Neuronal stem cell (in vitro differentiated cells): ENCODE data around the gene TTC39C.
A peak's percentile ranks its signal among the peaks of the same experiment; 100 is the strongest.

Experiments
- DNase-seq: peaks from one replicate; pipeline ENCODE4 v3.0.0-alpha.2; 2013; ENCODE audit warnings: low spot score
- H2AFZ ChIP-seq: one replicate; pipeline ENCODE4 v1.6.1; 2013; ENCODE audit warnings: mild to moderate bottlenecking, low read length, inconsistent platforms
- H2AK5ac ChIP-seq: 2 replicates; pipeline ENCODE4 v1.6.1; 2013; ENCODE audit warnings: low read depth, mild to moderate bottlenecking, inconsistent platforms, low read length, moderate library complexity, mixed read lengths
- H2BK120ac ChIP-seq: 2 replicates; pipeline ENCODE4 v1.6.1; 2013; ENCODE audit warnings: low read depth, mild to moderate bottlenecking, inconsistent platforms, low read length, moderate library complexity, mixed read lengths
- H2BK12ac ChIP-seq: one replicate; pipeline ENCODE4 v1.6.1; 2013; ENCODE audit warnings: low read length, inconsistent platforms
- H2BK15ac ChIP-seq: 2 replicates; pipeline ENCODE4 v1.6.1; 2013; ENCODE audit warnings: mild to moderate bottlenecking, low read length, inconsistent platforms, mixed read lengths
- H2BK5ac ChIP-seq: one replicate; pipeline ENCODE4 v1.6.1; 2013; ENCODE audit warnings: inconsistent platforms, mild to moderate bottlenecking, low read length, moderate library complexity
- H3K14ac ChIP-seq: one replicate; pipeline ENCODE4 v1.6.1; 2013; ENCODE audit warnings: low read length, inconsistent platforms
- H3K18ac ChIP-seq: 2 replicates; pipeline ENCODE4 v1.6.1; 2013; ENCODE audit warnings: low read length, inconsistent platforms
- H3K23ac ChIP-seq: 2 replicates; pipeline ENCODE4 v1.6.1; 2013; ENCODE audit warnings: low read depth, mild to moderate bottlenecking, mixed read lengths, low read length, inconsistent platforms; ENCODE audit not compliant: poor library complexity
- H3K27ac ChIP-seq: replicated peaks from 3 replicates; pipeline ENCODE4 v1.5.1; 2013; ENCODE audit warnings: low read length, inconsistent platforms
- H3K27me3 ChIP-seq, 3 experiments: 2 replicates each; pipeline ENCODE4 v1.6.1; 2013; ENCODE audit warnings: low read length in 3 of 3, mild to moderate bottlenecking in 2 of 3, inconsistent platforms in 1 of 3, low read depth in 1 of 3, mixed read lengths in 1 of 3, moderate library complexity in 1 of 3; ENCODE audit not compliant: control insufficient read depth in 3 of 3, insufficient read depth in 3 of 3
- H3K36me3 ChIP-seq, 2 donors: replicated peaks in 1 of 2; 2 replicates each; pipeline ENCODE4 v1.6.1; 2013; ENCODE audit warnings: low read length in 2 of 2; ENCODE audit not compliant: control insufficient read depth in 2 of 2, insufficient read depth in 2 of 2
- H3K4ac ChIP-seq: 2 replicates; pipeline ENCODE4 v1.6.1; 2013; ENCODE audit warnings: inconsistent platforms, mild to moderate bottlenecking, low read length, moderate library complexity
- H3K4me1 ChIP-seq, 2 donors: 1 replicate in 1 of 2; 2 replicates in 1 of 2; pipeline ENCODE4 v1.6.1; 2013; ENCODE audit warnings: low read length in 2 of 2, low read depth in 1 of 2; ENCODE audit not compliant: control insufficient read depth in 2 of 2, insufficient read depth in 1 of 2
- H3K4me2 ChIP-seq: one replicate; pipeline ENCODE4 v1.6.1; 2013; ENCODE audit warnings: mild to moderate bottlenecking, low read length, inconsistent platforms; ENCODE audit not compliant: insufficient read depth, poor library complexity, severe bottlenecking
- H3K4me3 ChIP-seq, 2 donors: 2 replicates each; pipeline ENCODE4 v1.5.1; 2013; ENCODE audit warnings: low read length in 2 of 2, mild to moderate bottlenecking in 2 of 2, inconsistent platforms in 1 of 2, moderate library complexity in 1 of 2
- H3K79me1 ChIP-seq: one replicate; pipeline ENCODE4 v1.6.1; 2013; ENCODE audit warnings: low read depth, mild to moderate bottlenecking, inconsistent platforms, low read length, moderate library complexity
- H3K9ac ChIP-seq: one replicate; pipeline ENCODE4 v1.6.1; 2013; ENCODE audit warnings: mild to moderate bottlenecking, low read depth, low read length, inconsistent platforms; ENCODE audit not compliant: poor library complexity
- H3K9me3 ChIP-seq, 2 donors: replicated peaks in 1 of 2; 2 replicates each; pipeline versions ENCODE3 to v1.6.1; 2013; ENCODE audit warnings: low read length in 2 of 2, mild to moderate bottlenecking in 2 of 2, inconsistent platforms in 1 of 2, low read depth in 1 of 2, mixed read lengths in 1 of 2, moderate library complexity in 1 of 2; ENCODE audit not compliant: control insufficient read depth in 2 of 2, insufficient read depth in 1 of 2
- H4K8ac ChIP-seq: one replicate; pipeline ENCODE4 v1.6.1; 2013; ENCODE audit warnings: low read depth, mild to moderate bottlenecking, inconsistent platforms, low read length, moderate library complexity
- H4K91ac ChIP-seq: one replicate; pipeline ENCODE4 v1.6.1; 2013; ENCODE audit warnings: low read length, low read depth, mild to moderate bottlenecking, inconsistent platforms; ENCODE audit not compliant: poor library complexity
- WGBS, 2 donors: extraction: QIAGEN DNeasy Blood & Tissue Kit; methylation state at CpG; one replicate each; pipeline ENCODE4 v1.1.7; 2013; ENCODE audit warnings: missing lambda C conversion rate in 2 of 2, mixed read lengths in 1 of 2; ENCODE audit not compliant: insufficient read length in 2 of 2, insufficient replicate concordance in 1 of 2; ENCODE audit errors: extremely low coverage in 2 of 2; 5-methylcytosine and 5-hydroxymethylcytosine counted together

TTC39C gene

DNA sequence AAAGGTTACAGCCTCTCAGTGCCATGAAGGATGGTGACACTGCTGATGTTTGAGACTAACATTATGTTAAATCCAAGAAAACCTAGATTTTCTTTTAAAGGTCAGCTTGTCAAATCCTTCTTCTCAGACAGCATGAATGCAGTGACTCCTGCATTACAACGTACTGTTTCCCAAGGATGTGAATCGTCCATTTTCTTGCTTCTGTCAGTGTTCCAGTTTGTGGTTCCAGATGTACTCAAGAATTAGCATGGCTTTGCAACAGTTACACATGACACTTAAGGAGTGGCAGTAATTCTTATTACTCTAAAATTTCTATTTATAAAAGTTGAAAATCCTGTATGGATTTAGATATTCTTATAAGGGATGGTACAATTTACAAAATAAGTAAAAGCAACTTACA, 1.5 kb upstream of the TTC39C start:
- Histone ChIP-seq H3K27ac (no peak overlapping the region), H2BK120ac (no peak overlapping the region), H2BK15ac (no peak overlapping the region), H3K4me3 (no peak overlapping the region), H3K4ac (no peak overlapping the region), H3K18ac (no peak overlapping the region), H3K14ac (no peak overlapping the region), H2AK5ac (no peak overlapping the region), H3K4me1 (peaks cover 2 to 7% of the 10 kb centered on the region in 2 donors), H3K4me2 (no peak overlapping the region), H3K27me3 (peaks cover 0 to 55% (median 0%) of the 10 kb centered on the region in 3 experiments), H3K9me3 (no peaks in the 10 kb centered on the region), H2BK12ac (no peak overlapping the region), H3K9ac (no peak overlapping the region), H4K8ac (no peak overlapping the region), H2AFZ (no peak overlapping the region), H3K23ac (no peak overlapping the region), H4K91ac (no peak overlapping the region), H2BK5ac (no peak overlapping the region), H3K79me1 (peaks cover 3% of the 10 kb centered on the region), H3K36me3 (no peaks in the 10 kb centered on the region)
- no CpG with 5 or more reads among the region's 2 CpGs for WGBS, 2 donors
- DNase-seq: no peak

DNA sequence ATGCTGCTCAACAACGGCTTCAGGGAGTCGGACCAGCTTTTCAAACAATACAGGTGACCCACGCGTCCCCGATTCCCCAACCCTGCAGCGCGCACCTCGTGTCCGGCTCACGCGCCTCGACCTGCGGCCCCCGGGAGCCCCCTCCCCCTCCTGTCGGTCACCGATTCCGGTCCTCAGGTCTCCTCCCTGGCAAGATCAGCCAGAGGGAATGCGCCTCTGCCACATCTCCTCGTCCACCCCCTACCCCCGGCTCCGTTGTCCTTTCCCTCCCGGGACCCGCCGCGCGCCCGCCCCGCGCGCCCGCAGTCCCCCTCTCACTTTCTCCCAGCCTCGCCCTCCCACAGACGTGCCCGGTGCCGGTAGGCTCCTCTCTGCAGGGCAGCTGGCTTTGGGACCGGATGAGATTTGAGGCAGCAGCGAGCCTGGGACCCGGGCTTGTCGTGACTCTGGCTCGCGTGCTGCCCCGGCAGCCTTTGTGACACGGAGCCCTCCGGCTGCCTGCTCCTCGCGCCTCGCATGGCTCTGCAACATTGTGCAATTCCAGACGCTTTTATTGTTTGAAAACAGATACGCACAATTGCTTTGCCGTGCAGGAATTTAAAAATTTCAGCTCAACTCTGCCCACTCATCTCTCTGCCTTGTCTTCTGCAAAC, 558 bp downstream of the TTC39C start:
- peak overlapping the region; percentile 25 for H3K14ac ChIP-seq
- peak overlapping the region; percentile 89 for H2BK5ac ChIP-seq
- peak overlapping the region; percentile 90 for H4K91ac ChIP-seq
- H3K9ac ChIP-seq: peak overlapping the region; percentile 99
- no peak overlapping the region for H3K27ac ChIP-seq
- H3K27me3 ChIP-seq: peaks cover 0 to 36% (median 0%) of the 10 kb centered on the region in 3 experiments
- peak overlapping the region; percentile 50 for H2BK15ac ChIP-seq
- peak overlapping the region; percentile 99 for H3K18ac ChIP-seq
- peak overlapping the region; percentile 51 for H3K23ac ChIP-seq
- H2AFZ ChIP-seq: peak overlapping the region; percentile 98
- peaks cover 5% of the 10 kb centered on the region for H3K79me1 ChIP-seq
- H3K4ac ChIP-seq: peak overlapping the region; percentile 58
- H2AK5ac ChIP-seq: peak overlapping the region; percentile 50
- H3K4me1 ChIP-seq: peaks cover 4 to 7% of the 10 kb centered on the region in 2 donors
- peak overlapping the region; percentile 80 to 98 for H3K4me3 ChIP-seq
- no peaks in the 10 kb centered on the region for H3K9me3 ChIP-seq
- WGBS, 2 donors: no CpG with 5 or more reads among the region's 50 CpGs
- H4K8ac ChIP-seq: no peak overlapping the region
- H3K36me3 ChIP-seq: no peaks in the 10 kb centered on the region
- peak overlapping the region; percentile 82 for H3K4me2 ChIP-seq
- DNase-seq: peak; percentile 46
- no peak overlapping the region for H2BK12ac ChIP-seq
- H2BK120ac ChIP-seq: no peak overlapping the region

DNA sequence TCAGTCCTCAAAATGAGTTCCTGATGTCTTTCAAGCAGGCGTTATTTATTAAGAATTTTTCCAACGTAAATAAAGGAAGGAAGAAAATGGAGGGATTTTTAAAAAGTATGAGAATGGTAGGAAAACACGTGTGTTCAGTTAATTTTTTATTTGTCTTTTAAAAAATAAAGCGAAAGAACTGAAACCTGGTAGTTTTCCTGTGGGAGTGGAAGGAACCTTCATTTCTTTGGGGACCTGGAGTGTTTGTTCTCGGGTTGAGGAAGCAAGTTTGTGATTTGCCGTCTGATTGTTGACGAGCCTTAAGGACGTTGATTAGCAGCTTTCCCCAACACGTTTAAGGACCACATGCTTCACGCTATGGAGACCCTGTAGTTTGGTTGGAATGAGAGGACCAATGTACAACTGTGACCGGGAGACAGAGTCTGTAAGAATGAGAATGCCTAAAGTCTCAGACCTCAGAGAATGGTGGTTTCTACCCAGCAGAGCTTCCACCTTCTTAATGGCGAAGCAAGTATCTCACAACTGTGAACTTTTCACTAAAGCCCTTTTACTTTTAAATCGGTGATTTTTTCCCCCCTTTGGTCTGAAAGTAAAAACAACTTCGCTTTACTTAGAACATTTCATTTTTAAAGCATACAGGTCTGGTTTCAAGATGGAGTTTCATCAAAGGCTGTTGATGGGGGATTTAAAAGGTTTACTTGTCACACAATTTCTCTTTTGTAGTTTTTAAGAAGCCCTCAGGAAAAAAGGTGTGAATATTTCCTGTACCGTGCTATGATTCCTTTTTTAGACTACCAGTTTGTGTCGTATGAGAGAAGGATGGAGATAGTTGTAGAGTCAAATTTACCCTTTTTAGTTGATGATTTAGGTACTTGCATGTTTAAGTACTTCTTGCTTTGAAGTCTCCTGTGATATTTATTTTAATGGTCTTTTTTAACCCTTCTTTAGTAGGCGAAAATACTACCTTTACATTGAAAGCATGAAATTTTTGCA, 1.4 kb downstream of the TTC39C start:
- Histone ChIP-seq H3K18ac (no peak overlapping the region), H2AFZ (peak overlapping the region; percentile 98)

DNA sequence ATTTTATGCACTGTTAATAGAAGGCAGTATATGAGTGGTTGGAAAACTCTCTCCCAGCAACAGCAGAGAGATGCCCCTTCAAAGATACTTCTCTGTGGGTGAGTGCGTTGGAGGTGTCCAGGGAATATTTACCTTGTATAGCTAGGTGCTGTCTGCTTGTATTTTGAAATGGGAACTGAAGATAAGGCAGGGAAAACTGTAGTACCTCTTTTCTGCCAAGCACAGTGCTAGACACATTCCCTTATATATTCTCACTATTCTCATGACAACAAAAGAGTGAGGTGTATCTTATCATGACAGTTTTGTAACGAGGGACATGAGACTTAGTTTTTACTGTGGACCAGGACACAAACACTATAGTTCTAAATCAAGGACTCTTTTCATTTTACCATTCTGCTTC, 2.1 kb downstream of the TTC39C start:
- no peak overlapping the region for H2BK12ac ChIP-seq
- no peaks in the 10 kb centered on the region for H3K9me3 ChIP-seq
- no peak overlapping the region for H3K27ac ChIP-seq
- peaks cover 5% of the 10 kb centered on the region for H3K79me1 ChIP-seq
- no peak overlapping the region for H2AFZ ChIP-seq
- no peak overlapping the region for H3K9ac ChIP-seq
- no peak overlapping the region for H2BK15ac ChIP-seq
- no peak overlapping the region for H2AK5ac ChIP-seq
- H3K14ac ChIP-seq: no peak overlapping the region
- no peak overlapping the region for H2BK120ac ChIP-seq
- no peaks in the 10 kb centered on the region for H3K36me3 ChIP-seq
- no peak overlapping the region for H3K23ac ChIP-seq
- DNase-seq: no peak
- H3K4me1 ChIP-seq: peaks cover 4 to 7% of the 10 kb centered on the region in 2 donors
- H3K4me3 ChIP-seq: no peak overlapping the region
- H3K4ac ChIP-seq: no peak overlapping the region
- no peak overlapping the region for H4K91ac ChIP-seq
- H2BK5ac ChIP-seq: no peak overlapping the region
- H3K27me3 ChIP-seq: peaks cover 0 to 21% (median 0%) of the 10 kb centered on the region in 3 experiments
- H4K8ac ChIP-seq: no peak overlapping the region
- no CpG with 5 or more reads among the region's 2 CpGs for WGBS, 2 donors
- H3K4me2 ChIP-seq: no peak overlapping the region
- no peak overlapping the region for H3K18ac ChIP-seq

More for the DNA sequence above, 1.4 kb downstream of the TTC39C start:
- Histone ChIP-seq H3K9ac (no peak overlapping the region), H3K4me2 (peak overlapping the region; percentile 82), H3K79me1 (peaks cover 5% of the 10 kb centered on the region), H2BK12ac (no peak overlapping the region), H2BK5ac (no peak overlapping the region), H2BK120ac (no peak overlapping the region), H3K27me3 (peaks cover 0 to 28% (median 0%) of the 10 kb centered on the region in 3 experiments), H4K91ac (no peak overlapping the region), H3K4me3 (peak overlapping the region; percentile 80 to 98), H3K36me3 (no peaks in the 10 kb centered on the region), H2AK5ac (no peak overlapping the region), H3K4me1 (peaks cover 4 to 7% of the 10 kb centered on the region in 2 donors), H3K23ac (no peak overlapping the region), H3K14ac (no peak overlapping the region), H2BK15ac (no peak overlapping the region), H3K9me3 (no peaks in the 10 kb centered on the region), H3K27ac (no peak overlapping the region), H4K8ac (no peak overlapping the region), H3K4ac (no peak overlapping the region)
- DNase-seq: no peak
- 100% methylated on average over 1 to 2 of the region's 17 CpGs for WGBS, 2 donors
